MM.1S (cell line): ENCODE data around the gene LRRC34.

ENCODE experiments used
- EZH2 ChIP-seq: fragments of 300-600 bp; sonication (generic); optimal IDR thresholded peaks from 2 replicates; pipeline ENCODE3; 2017; ENCODE audit warnings: low read depth, mild to moderate bottlenecking, antibody characterized with exemption, low read length, mixed read lengths
- TF ChIP-seq, protein P1 (sequence below): fragments of 300-600 bp; sonication (generic); IDR thresholded peaks from 2 replicates; pipeline ENCODE4 v1.5.1; 2016; ENCODE audit warnings: antibody characterized with exemption, low read length, mixed read lengths

DNA sequence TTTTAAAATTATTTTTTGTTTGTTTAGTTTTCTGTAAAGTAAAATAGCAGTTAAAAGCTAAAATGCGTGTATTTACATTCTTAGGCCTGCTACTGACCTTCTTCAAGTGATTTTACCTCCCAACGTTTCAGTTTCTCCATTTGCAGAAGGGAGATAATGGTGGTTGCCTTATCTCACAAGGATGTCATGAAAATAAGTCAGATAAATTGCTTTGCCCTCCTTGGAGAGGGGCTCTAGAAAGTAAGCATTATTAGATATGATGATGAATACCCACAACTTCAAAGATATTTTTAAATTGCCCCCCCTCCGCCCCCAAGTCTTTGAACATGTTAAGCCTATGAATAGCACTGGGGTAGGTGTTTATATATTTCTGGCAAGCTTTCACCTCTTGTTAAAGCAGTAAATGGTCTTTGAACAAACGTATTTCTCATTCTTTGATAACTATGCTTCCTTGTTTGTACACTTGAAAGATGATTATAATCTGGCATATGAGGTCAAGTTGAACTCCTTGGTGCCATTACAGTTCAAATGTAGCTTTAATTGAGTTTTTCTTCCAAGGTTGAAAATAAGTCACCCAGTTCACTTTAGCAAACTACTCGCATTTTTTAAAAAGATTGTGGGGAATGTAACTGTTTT lies 54.2 kb downstream of the LRRC34 start:
- TF ChIP-seq, protein P1, sequence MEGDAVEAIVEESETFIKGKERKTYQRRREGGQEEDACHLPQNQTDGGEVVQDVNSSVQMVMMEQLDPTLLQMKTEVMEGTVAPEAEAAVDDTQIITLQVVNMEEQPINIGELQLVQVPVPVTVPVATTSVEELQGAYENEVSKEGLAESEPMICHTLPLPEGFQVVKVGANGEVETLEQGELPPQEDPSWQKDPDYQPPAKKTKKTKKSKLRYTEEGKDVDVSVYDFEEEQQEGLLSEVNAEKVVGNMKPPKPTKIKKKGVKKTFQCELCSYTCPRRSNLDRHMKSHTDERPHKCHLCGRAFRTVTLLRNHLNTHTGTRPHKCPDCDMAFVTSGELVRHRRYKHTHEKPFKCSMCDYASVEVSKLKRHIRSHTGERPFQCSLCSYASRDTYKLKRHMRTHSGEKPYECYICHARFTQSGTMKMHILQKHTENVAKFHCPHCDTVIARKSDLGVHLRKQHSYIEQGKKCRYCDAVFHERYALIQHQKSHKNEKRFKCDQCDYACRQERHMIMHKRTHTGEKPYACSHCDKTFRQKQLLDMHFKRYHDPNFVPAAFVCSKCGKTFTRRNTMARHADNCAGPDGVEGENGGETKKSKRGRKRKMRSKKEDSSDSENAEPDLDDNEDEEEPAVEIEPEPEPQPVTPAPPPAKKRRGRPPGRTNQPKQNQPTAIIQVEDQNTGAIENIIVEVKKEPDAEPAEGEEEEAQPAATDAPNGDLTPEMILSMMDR: no peak
- no peak for TF ChIP-seq EZH2
